Testis (tissue), 3 donors: ENCODE data around the gene COL15A1. TPM values are rescaled to one million over a fixed set of nuclear protein-coding genes. Genes with fewer than 3 reads are reported as not detected.

Experiments used
- DNase-seq: peaks from one replicate; pipeline ENCODE4 v3.0.0-alpha.2; 2019
- H3K27ac ChIP-seq, 2 donors: fragments of 200-600 bp; sonication (generic); one replicate each; pipeline ENCODE4 v1.5.1; 2019
- H3K27me3 ChIP-seq: fragments of 200-600 bp; sonication (generic); one replicate; pipeline ENCODE4 v1.5.1; 2019
- H3K36me3 ChIP-seq: fragments of 200-600 bp; sonication (generic); one replicate; pipeline ENCODE4 v1.5.1; 2017; ENCODE audit warnings: low read depth; ENCODE audit errors: missing control alignments
- H3K4me1 ChIP-seq: fragments of 200-600 bp; sonication (generic); one replicate; pipeline ENCODE4 v1.5.1; 2019
- H3K4me3 ChIP-seq, 2 donors: fragments of 200-600 bp; sonication (generic); one replicate each; pipeline ENCODE4 v1.5.1; 2017 to 2019
- H3K9me3 ChIP-seq: fragments of 200-600 bp; sonication (generic); one replicate; pipeline ENCODE4 v1.5.1; 2017
- POLR2A ChIP-seq: fragments of 450-650 bp; IDR thresholded peaks from one replicate; pipeline ENCODE4 v1.6.1; 2017; ENCODE audit warnings: antibody characterized with exemption, mild to moderate bottlenecking, moderate library complexity
- WGBS, 2 donors: methylation state at CpG; one replicate each; pipeline ENCODE4 v1.1.5; 2018; 5-methylcytosine and 5-hydroxymethylcytosine counted together
- intact Hi-C: fragments of 100-400 bp; cut with DNase I; formaldehyde crosslinking; loops from one replicate; pipeline ENCODE4 v1.15.1; 2023; ENCODE audit warnings: low total_unique reads
- polyA plus RNA-seq: library from polyadenylated mRNA; stranded (reverse); fragments of 350-450 nt; fragmentation: Illumina TruSeq; extraction: RNeasy Lipid Tissue Mini Kit (QIAGEN cat#74804); gene quantifications from one replicate; pipeline ENCODE4 v1.2.3, GENCODE V29; 2014; ENCODE audit warnings: low read depth, low replicate concordance; ENCODE audit not compliant: insufficient read depth
- total RNA-seq, 2 donors: library from RNA; depleted of rRNA; stranded (reverse); fragments of >200 nt; gene quantifications; one replicate each; pipeline ENCODE4 v1.2.3, GENCODE V29; 2016
- TF ChIP-seq, protein P1 (sequence below), 3 experiments: fragments of 450-650 bp in 2 of 3; fragments of 200-600 bp in 1 of 3; sonication (generic) in 1 of 3; IDR thresholded peaks; one replicate each; pipeline ENCODE4 v1.5.1; 2016 to 2019; ENCODE audit warnings: antibody characterized with exemption in 3 of 3, mild to moderate bottlenecking in 2 of 3, moderate library complexity in 1 of 3

COL15A1 gene
- total and polyA plus RNA-seq, 3 donors from 2014 or later, result 37.2 to 55.5 (median 49.4) TPM

DNA sequence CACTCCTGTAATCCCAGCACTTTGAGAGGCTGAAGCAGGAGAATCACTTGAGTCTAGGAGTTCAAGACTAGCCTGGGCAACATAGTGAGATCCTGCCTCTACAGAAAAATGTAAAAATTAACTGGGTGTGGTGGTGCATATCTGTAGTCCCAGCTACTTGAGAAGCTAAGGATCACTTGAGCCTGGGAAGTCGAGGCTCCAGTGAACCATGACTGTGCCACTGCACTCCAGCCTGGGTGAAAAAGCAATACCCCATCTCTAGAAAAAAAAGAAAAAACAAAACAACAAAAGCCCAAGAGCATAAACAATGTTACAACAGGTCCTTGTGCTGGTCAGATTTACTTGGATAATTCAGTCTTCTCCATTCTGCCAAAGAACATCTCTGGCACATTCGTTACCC, 116.9 kb downstream of the COL15A1 start:
- WGBS, 2 donors, result 72 to 84% methylated on average over 2 of the region's 2 CpGs

DNA sequence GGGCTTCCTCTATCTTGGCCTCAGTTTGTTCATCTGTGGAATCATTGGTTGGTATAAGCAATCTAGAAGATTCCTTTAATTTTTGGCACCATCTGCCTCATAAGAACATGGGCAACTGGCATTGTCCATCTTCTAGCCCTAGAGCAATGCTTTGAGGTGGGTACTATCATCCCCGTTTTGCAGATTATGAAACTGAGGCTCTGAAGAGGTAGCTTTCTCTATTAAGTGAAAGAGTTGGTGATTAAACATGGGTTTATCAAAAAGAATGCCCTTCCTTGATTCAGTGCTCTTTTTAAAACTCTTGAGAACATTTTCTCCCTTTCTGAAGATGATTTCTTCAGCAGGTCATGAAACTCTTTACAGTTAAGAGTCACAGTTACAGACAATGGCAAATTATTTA, 118.8 kb downstream of the COL15A1 start:
- no peak for DNase-seq
- H3K27me3 ChIP-seq, result no peaks in the 10 kb centered on the region
- H3K9me3 ChIP-seq, result no peaks in the 10 kb centered on the region
- TF ChIP-seq, protein P1, sequence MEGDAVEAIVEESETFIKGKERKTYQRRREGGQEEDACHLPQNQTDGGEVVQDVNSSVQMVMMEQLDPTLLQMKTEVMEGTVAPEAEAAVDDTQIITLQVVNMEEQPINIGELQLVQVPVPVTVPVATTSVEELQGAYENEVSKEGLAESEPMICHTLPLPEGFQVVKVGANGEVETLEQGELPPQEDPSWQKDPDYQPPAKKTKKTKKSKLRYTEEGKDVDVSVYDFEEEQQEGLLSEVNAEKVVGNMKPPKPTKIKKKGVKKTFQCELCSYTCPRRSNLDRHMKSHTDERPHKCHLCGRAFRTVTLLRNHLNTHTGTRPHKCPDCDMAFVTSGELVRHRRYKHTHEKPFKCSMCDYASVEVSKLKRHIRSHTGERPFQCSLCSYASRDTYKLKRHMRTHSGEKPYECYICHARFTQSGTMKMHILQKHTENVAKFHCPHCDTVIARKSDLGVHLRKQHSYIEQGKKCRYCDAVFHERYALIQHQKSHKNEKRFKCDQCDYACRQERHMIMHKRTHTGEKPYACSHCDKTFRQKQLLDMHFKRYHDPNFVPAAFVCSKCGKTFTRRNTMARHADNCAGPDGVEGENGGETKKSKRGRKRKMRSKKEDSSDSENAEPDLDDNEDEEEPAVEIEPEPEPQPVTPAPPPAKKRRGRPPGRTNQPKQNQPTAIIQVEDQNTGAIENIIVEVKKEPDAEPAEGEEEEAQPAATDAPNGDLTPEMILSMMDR (IDR thresholded peaks at IDR 0.05), result no peak
- TF ChIP-seq POLR2A, result no peak
- 91 to 94% methylated on average over 1 of the region's 1 CpG for WGBS, 2 donors
- intact Hi-C loops, result no loop called here
- H3K4me1 ChIP-seq, result no peaks in the 10 kb centered on the region
- no peak overlapping the region for H3K4me3 ChIP-seq
- H3K36me3 ChIP-seq, result no peaks in the 10 kb centered on the region
- H3K27ac ChIP-seq, result no peak overlapping the region

More for the DNA sequence above, 116.9 kb downstream of the COL15A1 start:
- H3K4me1 ChIP-seq, result no peaks in the 10 kb centered on the region
- no peaks in the 10 kb centered on the region for H3K9me3 ChIP-seq
- TF ChIP-seq, protein P1 (IDR thresholded peaks at IDR 0.05), result no peak
- TF ChIP-seq POLR2A, result no peak
- H3K27me3 ChIP-seq, result no peaks in the 10 kb centered on the region
- H3K36me3 ChIP-seq, result no peaks in the 10 kb centered on the region
- DNase-seq, result no peak
- no peak overlapping the region for H3K27ac ChIP-seq
- no peak overlapping the region for H3K4me3 ChIP-seq
- intact Hi-C loops, result no loop called here

DNA sequence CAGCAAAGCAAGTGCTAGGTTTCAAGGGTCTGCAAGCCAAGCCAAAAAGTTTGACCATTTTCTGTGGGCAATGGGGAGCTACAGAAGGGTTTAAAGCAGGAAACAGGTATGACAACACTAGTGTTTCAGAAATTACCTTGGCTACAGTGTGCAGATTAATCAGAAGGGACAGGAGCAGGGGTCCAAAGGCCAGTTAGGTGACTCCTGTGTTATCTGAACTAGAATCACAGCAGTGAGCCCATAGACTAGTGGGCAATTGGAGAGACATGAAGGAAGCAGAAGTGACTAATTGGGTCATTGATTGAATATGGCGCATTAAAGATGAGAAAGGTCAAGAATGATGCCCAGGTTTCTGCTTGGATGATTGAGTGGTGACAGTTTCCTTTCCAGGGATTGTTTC, 119.8 kb downstream of the COL15A1 start:
- intact Hi-C loops, result no loop called here
- H3K27ac ChIP-seq, result no peak overlapping the region

DNA sequence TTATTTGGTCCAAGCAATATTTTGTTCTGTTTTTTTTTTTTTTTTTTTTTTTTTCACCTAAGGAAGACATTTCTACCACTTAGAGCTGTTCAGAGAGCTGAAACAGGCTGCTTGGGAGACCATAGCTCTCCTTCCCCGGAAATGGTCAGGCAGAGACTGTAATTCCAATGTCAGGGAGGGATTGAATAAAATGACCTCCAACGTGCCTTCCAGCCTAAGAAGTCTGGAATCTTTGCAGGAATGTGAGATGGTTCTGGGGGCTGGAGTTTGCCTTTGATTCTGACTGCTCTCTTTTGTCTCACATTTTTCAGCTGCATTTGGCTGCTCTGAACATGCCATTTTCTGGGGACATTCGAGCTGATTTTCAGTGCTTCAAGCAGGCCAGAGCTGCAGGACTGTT, 122.9 kb downstream of the COL15A1 start:
- no peaks in the 10 kb centered on the region for H3K36me3 ChIP-seq
- 61% methylated on average over 3 of the region's 3 CpGs for WGBS, 2 donors
- intact Hi-C loops, result no loop called here

More for the DNA sequence above, 119.8 kb downstream of the COL15A1 start:
- H3K27me3 ChIP-seq, result no peaks in the 10 kb centered on the region
- H3K36me3 ChIP-seq, result no peaks in the 10 kb centered on the region
- no peak for DNase-seq
- H3K4me3 ChIP-seq, result no peak overlapping the region
- TF ChIP-seq, protein P1 (IDR thresholded peaks at IDR 0.05), result no peak
- TF ChIP-seq POLR2A, result no peak
- 96 to 100% methylated on average over 1 of the region's 1 CpG for WGBS, 2 donors
- H3K4me1 ChIP-seq, result no peaks in the 10 kb centered on the region
- H3K9me3 ChIP-seq, result no peaks in the 10 kb centered on the region

DNA sequence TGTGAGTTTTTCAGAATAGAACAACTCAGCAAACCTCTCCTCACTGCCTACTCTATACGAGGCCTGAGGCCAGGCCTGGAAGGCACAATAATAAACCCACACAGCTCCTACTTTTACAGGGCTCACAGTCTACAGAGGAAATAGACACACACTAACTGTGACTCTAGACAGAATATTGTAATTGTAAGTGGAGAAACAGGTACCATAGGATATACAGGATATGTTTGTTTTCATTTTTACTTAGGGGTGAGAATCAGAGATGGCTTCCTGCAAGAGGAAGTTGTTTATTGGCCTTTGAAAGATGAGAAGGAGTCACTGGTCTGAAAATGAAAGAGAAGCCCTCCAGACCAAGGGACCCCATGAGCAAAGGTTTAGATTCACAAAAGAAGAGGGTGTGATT, 125.4 kb downstream of the COL15A1 start:
- no peaks in the 10 kb centered on the region for H3K9me3 ChIP-seq
- no peak overlapping the region for H3K4me3 ChIP-seq
- H3K27me3 ChIP-seq, result no peaks in the 10 kb centered on the region
- H3K4me1 ChIP-seq, result no peaks in the 10 kb centered on the region
- H3K36me3 ChIP-seq, result no peaks in the 10 kb centered on the region
- H3K27ac ChIP-seq, result no peak overlapping the region
- intact Hi-C loops, result no loop called here
- DNase-seq, result no peak
- TF ChIP-seq POLR2A, result no peak
- TF ChIP-seq, protein P1 (IDR thresholded peaks at IDR 0.05), result no peak
- WGBS, 2 donors, result 78 to 79% methylated on average over 1 of the region's 1 CpG

More for the DNA sequence above, 122.9 kb downstream of the COL15A1 start:
- H3K9me3 ChIP-seq, result no peaks in the 10 kb centered on the region
- no peak overlapping the region for H3K27ac ChIP-seq
- H3K4me3 ChIP-seq, result no peak overlapping the region
- no peak for TF ChIP-seq POLR2A
- TF ChIP-seq, protein P1 (IDR thresholded peaks at IDR 0.05), result no peak
- DNase-seq, result no peak
- no peaks in the 10 kb centered on the region for H3K4me1 ChIP-seq
- H3K27me3 ChIP-seq, result no peaks in the 10 kb centered on the region
